OCI-LY1 (cell line): ENCODE results near the gene ADAMTS4.
A peak's percentile ranks its signal among the peaks of the same experiment; 100 is the strongest.

ENCODE experiments used
- H2AFZ ChIP-seq: fragments of 200-600 bp; sonication (generic), shearing (Covaris generic); 2 replicates; pipeline ENCODE4 v1.6.0; 2014; ENCODE audit warnings: antibody characterized with exemption, mild to moderate bottlenecking, low read length
- H3F3A ChIP-seq: fragments of 200-600 bp; sonication (generic), shearing (Covaris generic); 2 replicates; pipeline ENCODE4 v1.6.0; 2014; ENCODE audit warnings: mild to moderate bottlenecking, antibody characterized with exemption, low read length, moderate library complexity; ENCODE audit not compliant: insufficient read depth
- H3K27ac ChIP-seq: fragments of 200-600 bp; sonication (generic); 2 replicates; pipeline ENCODE4 v1.5.1; 2014; ENCODE audit warnings: low read length, mixed run types, mild to moderate bottlenecking, low read depth; ENCODE audit not compliant: poor library complexity, severe bottlenecking
- H3K27me3 ChIP-seq: fragments of 200-600 bp; sonication (generic); 2 replicates; pipeline ENCODE4 v1.6.0; 2014; ENCODE audit warnings: antibody characterized with exemption, mild to moderate bottlenecking, low read length, moderate library complexity; ENCODE audit not compliant: insufficient read depth
- H3K36me3 ChIP-seq: fragments of 200-600 bp; sonication (generic); 2 replicates; pipeline ENCODE4 v1.6.1; 2014; ENCODE audit warnings: mild to moderate bottlenecking, antibody characterized with exemption, low read length, moderate library complexity, mixed read lengths; ENCODE audit not compliant: insufficient read depth
- H3K4me1 ChIP-seq: fragments of 200-600 bp; sonication (generic); 2 replicates; pipeline ENCODE4 v1.5.1; 2014; ENCODE audit warnings: mild to moderate bottlenecking, low read length, moderate library complexity; ENCODE audit not compliant: insufficient read depth, severe bottlenecking
- H3K4me2 ChIP-seq: fragments of 200-600 bp; sonication (generic), shearing (Covaris generic); 2 replicates; pipeline ENCODE4 v1.6.1; 2014; ENCODE audit warnings: low read length
- H3K4me3 ChIP-seq: fragments of 200-600 bp; sonication (generic); 2 replicates; pipeline ENCODE4 v1.5.1; 2014; ENCODE audit warnings: low read length, low read depth, mild to moderate bottlenecking, mixed read lengths; ENCODE audit not compliant: poor library complexity, severe bottlenecking
- H3K79me2 ChIP-seq: fragments of 200-600 bp; shearing (Covaris generic); 2 replicates; pipeline ENCODE4 v1.6.1; 2016; ENCODE audit warnings: mixed run types, low read length, mixed read lengths; ENCODE audit not compliant: insufficient read depth
- H3K9ac ChIP-seq: fragments of 200-600 bp; sonication (generic), shearing (Covaris generic); 2 replicates; pipeline ENCODE4 v1.6.1; 2014; ENCODE audit warnings: mild to moderate bottlenecking, low read length, mixed read lengths
- H3K9me2 ChIP-seq: fragments of 200-600 bp; sonication (generic), shearing (Covaris generic); 2 replicates; pipeline ENCODE4 v1.6.1; 2014; ENCODE audit warnings: low read depth, mild to moderate bottlenecking, low read length, mixed read lengths
- H3K9me3 ChIP-seq: fragments of 200-600 bp; shearing (Covaris generic); 2 replicates; pipeline ENCODE4 v1.6.1; 2014; ENCODE audit warnings: low read length, mixed read lengths
- H4K20me1 ChIP-seq: fragments of 200-600 bp; sonication (generic), shearing (Covaris generic); 2 replicates; pipeline ENCODE4 v1.6.0; 2016; ENCODE audit warnings: mild to moderate bottlenecking, low read length; ENCODE audit not compliant: insufficient read depth
- CTCF ChIP-seq: fragments of 200-600 bp; sonication (generic), shearing (Covaris generic); IDR thresholded peaks from 2 replicates; pipeline ENCODE4 v1.5.1; 2017; ENCODE audit warnings: mild to moderate bottlenecking, antibody characterized with exemption, low read length, moderate library complexity, mixed read lengths
- EZH2 ChIP-seq: fragments of 200-600 bp; sonication (generic), shearing (Covaris generic); IDR thresholded peaks from 2 replicates; pipeline ENCODE4 v1.8.0; 2017; ENCODE audit warnings: borderline replicate concordance, mixed run types, mild to moderate bottlenecking, antibody characterized with exemption, low read length, moderate library complexity, mixed read lengths

The ADAMTS4 gene

GRCh38 chr1:161174911-161175310, 23.9 kb downstream of the ADAMTS4 start:
- Histone ChIP-seq H3K4me2 (peak overlapping the region; percentile 97; the same call in 1 of the 2 replicates), H3K9me3 (no peaks in the 10 kb centered on the region), H4K20me1 (no peaks in the 10 kb centered on the region), H3F3A (no peaks in the 10 kb centered on the region), H3K4me1 (peaks cover 31% of the 10 kb centered on the region), H3K4me3 (no peak overlapping the region), H3K36me3 (peaks cover 52% of the 10 kb centered on the region), H3K27me3 (no peaks in the 10 kb centered on the region), H3K9me2 (no peaks in the 10 kb centered on the region), H3K9ac (no peak overlapping the region; the same call in 1 of the 2 replicates), H2AFZ (no peak overlapping the region), H3K27ac (peak overlapping the region; percentile 83), H3K79me2 (no peaks in the 10 kb centered on the region)
- TF ChIP-seq CTCF (no peak), EZH2 (no peak)

GRCh38 chr1:161173711-161174110, 25.1 kb downstream of the ADAMTS4 start:
- no peaks in the 10 kb centered on the region for H4K20me1 ChIP-seq
- H2AFZ ChIP-seq = no peak overlapping the region
- no peak overlapping the region for H3K4me2 ChIP-seq
- no peaks in the 10 kb centered on the region for H3K9me2 ChIP-seq
- H3K27ac ChIP-seq = no peak overlapping the region
- TF ChIP-seq EZH2 (no peak), CTCF (no peak)
- H3K27me3 ChIP-seq = no peaks in the 10 kb centered on the region
- peaks cover 31% of the 10 kb centered on the region for H3K4me1 ChIP-seq
- no peak overlapping the region for H3K9ac ChIP-seq
- H3F3A ChIP-seq = no peaks in the 10 kb centered on the region
- H3K9me3 ChIP-seq = no peaks in the 10 kb centered on the region
- no peak overlapping the region for H3K4me3 ChIP-seq
- H3K79me2 ChIP-seq = no peaks in the 10 kb centered on the region
- H3K36me3 ChIP-seq = peaks cover 64% of the 10 kb centered on the region

DNA sequence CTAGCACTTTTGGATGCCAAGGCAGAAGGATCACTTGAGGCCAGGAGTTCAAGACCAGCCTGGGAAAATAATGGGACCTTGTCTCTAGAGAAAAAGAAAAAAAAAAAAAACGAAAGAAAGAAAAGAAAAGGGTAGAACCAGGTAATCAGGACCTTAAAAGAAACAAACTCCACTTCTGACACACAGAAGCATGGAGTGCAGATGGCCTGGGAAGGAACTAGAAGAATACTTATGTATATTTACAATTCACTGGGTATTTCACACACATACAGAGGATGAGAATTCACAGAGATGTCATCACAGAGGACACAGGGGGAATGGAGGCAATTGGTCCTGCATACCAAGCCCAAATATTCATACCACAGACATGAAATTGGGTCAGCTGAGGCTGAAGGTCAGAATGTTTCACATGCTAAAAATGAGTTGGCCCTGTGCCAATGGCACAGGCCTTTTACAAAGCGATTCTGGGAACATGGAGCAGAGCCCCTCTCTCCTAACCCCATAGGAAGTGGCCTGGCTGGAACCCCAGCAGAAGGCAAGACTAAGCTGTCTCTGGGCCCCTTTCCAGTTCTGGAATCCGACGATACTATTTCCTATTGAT, 26.0 kb downstream of the ADAMTS4 start:
- Histone ChIP-seq H3K4me2 (no peak overlapping the region), H4K20me1 (no peaks in the 10 kb centered on the region), H3K4me3 (no peak overlapping the region), H3K9me3 (no peaks in the 10 kb centered on the region), H3K4me1 (peaks cover 23% of the 10 kb centered on the region), H3K27ac (no peak overlapping the region), H3K79me2 (no peaks in the 10 kb centered on the region), H2AFZ (no peak overlapping the region), H3F3A (no peaks in the 10 kb centered on the region), H3K9ac (no peak overlapping the region), H3K9me2 (no peaks in the 10 kb centered on the region), H3K27me3 (no peaks in the 10 kb centered on the region), H3K36me3 (peaks cover 64% of the 10 kb centered on the region)
- TF ChIP-seq EZH2 = no peak
- TF ChIP-seq CTCF = no peak
